Measurements from ENCODE around the gene RNF217.

RNF217 gene

DNA sequence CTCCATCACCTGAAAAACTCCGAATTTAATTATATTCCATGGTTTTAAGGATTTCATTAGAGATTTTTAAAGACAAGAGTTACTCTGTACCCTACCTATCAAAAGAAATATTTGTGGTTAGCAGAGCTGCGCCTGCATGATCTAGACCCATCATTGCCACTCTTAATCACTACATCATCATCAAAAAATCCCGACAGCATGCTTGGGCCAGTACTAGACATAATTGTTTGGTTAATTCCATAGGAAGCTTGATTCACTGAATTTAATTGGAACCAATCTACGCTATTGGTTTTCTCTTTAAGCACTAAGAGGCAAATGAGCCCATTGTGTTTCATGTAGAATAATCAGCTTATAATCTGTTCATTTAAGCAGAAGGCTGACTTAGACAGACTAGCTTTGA, 33.4 kb upstream of the RNF217 start:
- DNase-seq (ENCODE audit: low read depth) = no peak

DNA sequence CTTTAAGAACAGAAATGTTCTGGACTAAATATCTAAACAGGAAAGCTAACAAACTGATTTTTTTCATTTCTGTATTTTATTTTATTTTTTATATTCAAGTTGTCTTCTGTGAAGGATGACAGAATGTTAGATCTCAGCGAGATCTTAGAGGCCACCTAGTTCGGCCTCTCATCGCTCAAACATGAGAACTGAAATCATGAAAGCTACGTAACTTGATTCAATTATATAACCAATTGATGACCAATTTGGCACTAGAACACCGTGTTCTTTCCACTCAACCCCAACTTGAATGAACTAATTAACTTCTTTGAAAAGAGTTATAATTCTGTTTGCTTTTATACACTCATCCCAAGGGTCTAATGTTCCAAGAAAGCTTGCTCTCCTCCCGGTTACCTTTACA, 24.6 kb upstream of the RNF217 start:
- H3K4me3 ChIP-seq (ENCODE audit: low read depth, low read length) = no peak overlapping the region
- TF ChIP-seq, protein P1, sequence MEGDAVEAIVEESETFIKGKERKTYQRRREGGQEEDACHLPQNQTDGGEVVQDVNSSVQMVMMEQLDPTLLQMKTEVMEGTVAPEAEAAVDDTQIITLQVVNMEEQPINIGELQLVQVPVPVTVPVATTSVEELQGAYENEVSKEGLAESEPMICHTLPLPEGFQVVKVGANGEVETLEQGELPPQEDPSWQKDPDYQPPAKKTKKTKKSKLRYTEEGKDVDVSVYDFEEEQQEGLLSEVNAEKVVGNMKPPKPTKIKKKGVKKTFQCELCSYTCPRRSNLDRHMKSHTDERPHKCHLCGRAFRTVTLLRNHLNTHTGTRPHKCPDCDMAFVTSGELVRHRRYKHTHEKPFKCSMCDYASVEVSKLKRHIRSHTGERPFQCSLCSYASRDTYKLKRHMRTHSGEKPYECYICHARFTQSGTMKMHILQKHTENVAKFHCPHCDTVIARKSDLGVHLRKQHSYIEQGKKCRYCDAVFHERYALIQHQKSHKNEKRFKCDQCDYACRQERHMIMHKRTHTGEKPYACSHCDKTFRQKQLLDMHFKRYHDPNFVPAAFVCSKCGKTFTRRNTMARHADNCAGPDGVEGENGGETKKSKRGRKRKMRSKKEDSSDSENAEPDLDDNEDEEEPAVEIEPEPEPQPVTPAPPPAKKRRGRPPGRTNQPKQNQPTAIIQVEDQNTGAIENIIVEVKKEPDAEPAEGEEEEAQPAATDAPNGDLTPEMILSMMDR (conservative IDR thresholded peaks at IDR 0.05; ENCODE audit: low read depth, low read length) = no peak
- no peak for DNase-seq (ENCODE audit: low read depth)

More for the DNA sequence above, 33.4 kb upstream of the RNF217 start:
- H3K4me3 ChIP-seq (ENCODE audit: low read depth, low read length) = no peak overlapping the region
- TF ChIP-seq, protein P1 (conservative IDR thresholded peaks at IDR 0.05; ENCODE audit: low read depth, low read length) = no peak

DNA sequence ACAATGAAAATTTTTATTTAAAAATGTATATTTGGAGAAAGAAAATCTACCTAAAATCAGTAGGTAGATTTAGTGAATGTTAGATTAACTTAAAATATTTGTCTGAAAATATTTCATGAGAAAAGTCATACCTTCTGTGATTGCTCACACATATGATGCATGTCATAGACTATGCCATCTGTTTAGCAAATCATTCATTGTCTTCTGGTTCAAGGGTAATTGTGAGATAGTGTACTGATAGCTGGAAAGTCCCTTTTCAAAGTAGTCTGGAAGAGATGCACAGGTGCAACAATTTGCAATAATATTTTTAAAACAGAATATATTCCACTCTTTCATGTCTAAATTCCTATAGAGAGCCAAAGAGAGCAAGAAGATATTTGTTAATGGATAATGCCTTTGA, 21.0 kb upstream of the RNF217 start:
- no peak for DNase-seq (ENCODE audit: low read depth)
- H3K4me3 ChIP-seq (ENCODE audit: low read depth, low read length) = no peak overlapping the region
- TF ChIP-seq, protein P1 (conservative IDR thresholded peaks at IDR 0.05; ENCODE audit: low read depth, low read length) = no peak

DNA sequence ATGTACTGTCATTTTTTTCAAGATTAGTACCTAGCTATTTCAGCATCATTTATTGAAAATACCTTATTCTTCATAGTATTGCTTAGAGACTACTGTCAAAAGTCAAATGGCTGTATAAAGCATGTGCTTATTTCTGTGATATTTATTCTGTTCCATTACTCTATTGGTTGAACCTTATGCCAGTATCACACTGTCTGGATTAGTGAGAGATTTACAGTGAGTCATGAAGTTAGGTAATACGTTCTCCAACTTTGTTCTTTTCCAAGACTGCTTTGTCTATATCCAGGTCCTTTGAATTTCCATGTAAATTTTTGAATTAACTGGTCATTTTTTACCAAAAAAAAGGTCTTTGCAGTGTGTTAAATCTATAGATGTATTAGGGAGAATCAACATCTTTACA, 18.6 kb upstream of the RNF217 start:
- no peak overlapping the region for H3K4me3 ChIP-seq (ENCODE audit: low read depth, low read length)
- TF ChIP-seq, protein P1 (conservative IDR thresholded peaks at IDR 0.05; ENCODE audit: low read depth, low read length) = no peak
- DNase-seq (ENCODE audit: low read depth) = peak; percentile 54

DNA sequence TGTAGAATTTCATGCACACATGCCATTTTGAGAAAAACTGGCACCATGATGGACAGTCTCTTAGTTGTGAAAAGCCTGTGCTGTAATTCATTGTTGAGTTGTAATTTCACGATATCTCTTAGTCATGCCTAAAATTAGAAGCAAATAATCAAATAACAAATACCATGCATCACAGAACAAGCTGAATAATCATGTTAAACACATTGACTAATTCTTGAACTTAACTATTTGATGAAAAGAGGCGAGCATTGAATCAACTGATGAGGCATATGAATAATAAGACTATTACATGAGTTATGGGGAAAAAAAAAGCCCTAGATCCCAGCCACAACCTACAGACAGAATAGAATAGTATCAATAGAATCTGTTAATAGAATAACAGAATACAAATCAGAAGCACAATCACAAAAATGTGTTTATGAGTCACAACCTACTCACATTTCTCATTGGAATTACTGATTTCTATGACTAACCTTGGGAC, 14.2 kb upstream of the RNF217 start:
- TF ChIP-seq, protein P1 (conservative IDR thresholded peaks at IDR 0.05; ENCODE audit: low read depth, low read length) = no peak
- no peak overlapping the region for H3K4me3 ChIP-seq (ENCODE audit: low read depth, low read length)
- no peak for DNase-seq (ENCODE audit: low read depth)

DNA sequence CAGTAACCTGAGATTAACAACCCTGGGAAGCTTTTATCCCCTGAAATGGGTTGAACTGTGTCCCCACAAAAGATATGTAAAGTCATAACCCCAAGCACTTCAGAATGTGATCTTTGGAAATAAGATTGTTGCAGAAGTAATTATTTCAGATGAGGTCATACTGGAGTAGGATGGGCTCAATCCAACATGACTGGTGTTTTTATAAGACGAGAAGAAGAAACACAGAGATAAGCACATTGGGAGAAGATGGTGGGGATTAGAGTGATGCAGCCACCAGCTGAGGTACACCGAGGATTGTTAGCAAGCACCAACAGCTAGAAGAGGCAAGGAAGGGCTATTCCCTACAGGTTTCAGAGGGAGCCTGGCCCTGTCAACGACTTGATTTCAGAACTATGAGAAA, 12.5 kb upstream of the RNF217 start:
- H3K4me3 ChIP-seq (ENCODE audit: low read depth, low read length) = no peak overlapping the region
- TF ChIP-seq, protein P1 (conservative IDR thresholded peaks at IDR 0.05; ENCODE audit: low read depth, low read length) = no peak
- no peak for DNase-seq (ENCODE audit: low read depth)

DNA sequence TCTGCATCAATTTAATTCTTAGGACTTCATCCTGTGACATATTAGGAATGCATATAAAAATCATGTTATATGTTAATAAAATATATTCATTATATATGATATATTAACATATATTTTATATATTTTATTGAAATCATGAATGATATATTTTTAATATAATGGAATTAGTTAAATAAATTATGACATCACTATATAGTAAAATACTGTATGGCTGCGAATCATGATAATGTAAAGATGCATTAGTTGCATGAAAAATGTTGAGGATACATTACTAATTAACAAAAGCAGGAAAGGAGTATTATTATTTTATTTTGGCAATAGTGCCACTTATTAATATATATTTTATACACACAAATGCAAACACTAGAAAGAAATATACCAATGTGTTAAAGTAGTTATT, 8.4 kb upstream of the RNF217 start:
- TF ChIP-seq, protein P1 (conservative IDR thresholded peaks at IDR 0.05; ENCODE audit: low read depth, low read length) = no peak
- H3K4me3 ChIP-seq (ENCODE audit: low read depth, low read length) = no peak overlapping the region
- DNase-seq (ENCODE audit: low read depth) = no peak
